ENCODE measurements around the gene EFHB.

DNA sequence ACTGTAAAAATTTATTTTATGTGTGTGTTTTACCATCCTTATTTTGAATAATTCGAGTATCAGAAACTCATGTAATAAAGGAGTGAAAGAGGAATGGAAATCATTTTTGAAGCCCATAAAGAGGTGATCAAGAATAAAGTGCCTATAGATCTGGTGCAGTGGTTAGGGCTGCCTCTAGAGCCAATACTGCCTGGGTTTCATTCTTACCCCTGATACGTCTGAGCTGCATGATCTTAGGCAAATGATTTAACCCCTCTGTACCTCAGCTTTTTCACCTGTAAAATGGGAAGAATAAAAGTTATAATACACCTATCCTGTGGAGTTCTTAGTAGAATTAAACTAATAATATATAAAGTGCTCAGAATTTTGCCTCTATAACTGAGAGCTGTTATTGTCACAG, 30.4 kb downstream of the EFHB start:
- TF ChIP-seq, protein P1, sequence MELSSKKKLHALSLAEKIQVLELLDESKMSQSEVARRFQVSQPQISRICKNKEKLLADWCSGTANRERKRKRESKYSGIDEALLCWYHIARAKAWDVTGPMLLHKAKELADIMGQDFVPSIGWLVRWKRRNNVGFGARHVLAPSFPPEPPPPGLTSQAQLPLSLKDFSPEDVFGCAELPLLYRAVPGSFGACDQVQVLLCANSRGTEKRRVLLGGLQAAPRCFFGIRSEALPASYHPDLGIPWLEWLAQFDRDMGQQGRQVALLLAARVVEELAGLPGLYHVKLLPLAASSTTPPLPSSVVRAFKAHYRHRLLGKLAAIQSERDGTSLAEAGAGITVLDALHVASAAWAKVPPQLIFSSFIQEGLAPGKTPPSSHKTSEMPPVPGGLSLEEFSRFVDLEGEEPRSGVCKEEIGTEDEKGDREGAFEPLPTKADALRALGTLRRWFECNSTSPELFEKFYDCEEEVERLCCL (CRISPR knock-in tag; IDR thresholded peaks at IDR 0.05; ENCODE audit: borderline replicate concordance), result no peak
- TF ChIP-seq, protein P2, sequence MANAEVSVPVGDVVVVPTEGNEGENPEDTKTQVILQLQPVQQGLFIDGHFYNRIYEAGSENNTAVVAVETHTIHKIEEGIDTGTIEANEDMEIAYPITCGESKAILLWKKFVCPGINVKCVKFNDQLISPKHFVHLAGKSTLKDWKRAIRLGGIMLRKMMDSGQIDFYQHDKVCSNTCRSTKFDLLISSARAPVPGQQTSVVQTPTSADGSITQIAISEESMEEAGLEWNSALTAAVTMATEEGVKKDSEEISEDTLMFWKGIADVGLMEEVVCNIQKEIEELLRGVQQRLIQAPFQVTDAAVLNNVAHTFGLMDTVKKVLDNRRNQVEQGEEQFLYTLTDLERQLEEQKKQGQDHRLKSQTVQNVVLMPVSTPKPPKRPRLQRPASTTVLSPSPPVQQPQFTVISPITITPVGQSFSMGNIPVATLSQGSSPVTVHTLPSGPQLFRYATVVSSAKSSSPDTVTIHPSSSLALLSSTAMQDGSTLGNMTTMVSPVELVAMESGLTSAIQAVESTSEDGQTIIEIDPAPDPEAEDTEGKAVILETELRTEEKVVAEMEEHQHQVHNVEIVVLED (CRISPR knock-in tag; IDR thresholded peaks at IDR 0.05; ENCODE audit: borderline replicate concordance), result no peak
- TF ChIP-seq GABPB1 (CRISPR knock-in tag; IDR thresholded peaks at IDR 0.05), result no peak
- TF ChIP-seq, protein P3, sequence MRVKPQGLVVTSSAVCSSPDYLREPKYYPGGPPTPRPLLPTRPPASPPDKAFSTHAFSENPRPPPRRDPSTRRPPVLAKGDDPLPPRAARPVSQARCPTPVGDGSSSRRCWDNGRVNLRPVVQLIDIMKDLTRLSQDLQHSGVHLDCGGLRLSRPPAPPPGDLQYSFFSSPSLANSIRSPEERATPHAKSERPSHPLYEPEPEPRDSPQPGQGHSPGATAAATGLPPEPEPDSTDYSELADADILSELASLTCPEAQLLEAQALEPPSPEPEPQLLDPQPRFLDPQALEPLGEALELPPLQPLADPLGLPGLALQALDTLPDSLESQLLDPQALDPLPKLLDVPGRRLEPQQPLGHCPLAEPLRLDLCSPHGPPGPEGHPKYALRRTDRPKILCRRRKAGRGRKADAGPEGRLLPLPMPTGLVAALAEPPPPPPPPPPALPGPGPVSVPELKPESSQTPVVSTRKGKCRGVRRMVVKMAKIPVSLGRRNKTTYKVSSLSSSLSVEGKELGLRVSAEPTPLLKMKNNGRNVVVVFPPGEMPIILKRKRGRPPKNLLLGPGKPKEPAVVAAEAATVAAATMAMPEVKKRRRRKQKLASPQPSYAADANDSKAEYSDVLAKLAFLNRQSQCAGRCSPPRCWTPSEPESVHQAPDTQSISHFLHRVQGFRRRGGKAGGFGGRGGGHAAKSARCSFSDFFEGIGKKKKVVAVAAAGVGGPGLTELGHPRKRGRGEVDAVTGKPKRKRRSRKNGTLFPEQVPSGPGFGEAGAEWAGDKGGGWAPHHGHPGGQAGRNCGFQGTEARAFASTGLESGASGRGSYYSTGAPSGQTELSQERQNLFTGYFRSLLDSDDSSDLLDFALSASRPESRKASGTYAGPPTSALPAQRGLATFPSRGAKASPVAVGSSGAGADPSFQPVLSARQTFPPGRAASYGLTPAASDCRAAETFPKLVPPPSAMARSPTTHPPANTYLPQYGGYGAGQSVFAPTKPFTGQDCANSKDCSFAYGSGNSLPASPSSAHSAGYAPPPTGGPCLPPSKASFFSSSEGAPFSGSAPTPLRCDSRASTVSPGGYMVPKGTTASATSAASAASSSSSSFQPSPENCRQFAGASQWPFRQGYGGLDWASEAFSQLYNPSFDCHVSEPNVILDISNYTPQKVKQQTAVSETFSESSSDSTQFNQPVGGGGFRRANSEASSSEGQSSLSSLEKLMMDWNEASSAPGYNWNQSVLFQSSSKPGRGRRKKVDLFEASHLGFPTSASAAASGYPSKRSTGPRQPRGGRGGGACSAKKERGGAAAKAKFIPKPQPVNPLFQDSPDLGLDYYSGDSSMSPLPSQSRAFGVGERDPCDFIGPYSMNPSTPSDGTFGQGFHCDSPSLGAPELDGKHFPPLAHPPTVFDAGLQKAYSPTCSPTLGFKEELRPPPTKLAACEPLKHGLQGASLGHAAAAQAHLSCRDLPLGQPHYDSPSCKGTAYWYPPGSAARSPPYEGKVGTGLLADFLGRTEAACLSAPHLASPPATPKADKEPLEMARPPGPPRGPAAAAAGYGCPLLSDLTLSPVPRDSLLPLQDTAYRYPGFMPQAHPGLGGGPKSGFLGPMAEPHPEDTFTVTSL (CRISPR knock-in tag; IDR thresholded peaks at IDR 0.05; ENCODE audit: borderline replicate concordance), result no peak
- no peak for TF ChIP-seq PRMT3 (CRISPR knock-in tag; IDR thresholded peaks at IDR 0.05; ENCODE audit: borderline replicate concordance, low read depth)
- TF ChIP-seq, protein P4, sequence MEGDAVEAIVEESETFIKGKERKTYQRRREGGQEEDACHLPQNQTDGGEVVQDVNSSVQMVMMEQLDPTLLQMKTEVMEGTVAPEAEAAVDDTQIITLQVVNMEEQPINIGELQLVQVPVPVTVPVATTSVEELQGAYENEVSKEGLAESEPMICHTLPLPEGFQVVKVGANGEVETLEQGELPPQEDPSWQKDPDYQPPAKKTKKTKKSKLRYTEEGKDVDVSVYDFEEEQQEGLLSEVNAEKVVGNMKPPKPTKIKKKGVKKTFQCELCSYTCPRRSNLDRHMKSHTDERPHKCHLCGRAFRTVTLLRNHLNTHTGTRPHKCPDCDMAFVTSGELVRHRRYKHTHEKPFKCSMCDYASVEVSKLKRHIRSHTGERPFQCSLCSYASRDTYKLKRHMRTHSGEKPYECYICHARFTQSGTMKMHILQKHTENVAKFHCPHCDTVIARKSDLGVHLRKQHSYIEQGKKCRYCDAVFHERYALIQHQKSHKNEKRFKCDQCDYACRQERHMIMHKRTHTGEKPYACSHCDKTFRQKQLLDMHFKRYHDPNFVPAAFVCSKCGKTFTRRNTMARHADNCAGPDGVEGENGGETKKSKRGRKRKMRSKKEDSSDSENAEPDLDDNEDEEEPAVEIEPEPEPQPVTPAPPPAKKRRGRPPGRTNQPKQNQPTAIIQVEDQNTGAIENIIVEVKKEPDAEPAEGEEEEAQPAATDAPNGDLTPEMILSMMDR (CRISPR knock-in tag; IDR thresholded peaks at IDR 0.05), result no peak
- no peak for TF ChIP-seq SIX1 (CRISPR knock-in tag; IDR thresholded peaks at IDR 0.05; ENCODE audit: borderline replicate concordance)
- no peak for TF ChIP-seq MYNN (CRISPR knock-in tag; IDR thresholded peaks at IDR 0.05; ENCODE audit: low read depth)
- TF ChIP-seq POLR2AphosphoS5 (IDR thresholded peaks at IDR 0.05; ENCODE audit: low read depth, low read length), result no peak
- TF ChIP-seq EZH2 (conservative IDR thresholded peaks at IDR 0.05; ENCODE audit: low read depth, low read length), result no peak
- TF ChIP-seq BHLHE40 (IDR thresholded peaks at IDR 0.05; ENCODE audit: low read length), result no peak
- TF ChIP-seq, protein P5, sequence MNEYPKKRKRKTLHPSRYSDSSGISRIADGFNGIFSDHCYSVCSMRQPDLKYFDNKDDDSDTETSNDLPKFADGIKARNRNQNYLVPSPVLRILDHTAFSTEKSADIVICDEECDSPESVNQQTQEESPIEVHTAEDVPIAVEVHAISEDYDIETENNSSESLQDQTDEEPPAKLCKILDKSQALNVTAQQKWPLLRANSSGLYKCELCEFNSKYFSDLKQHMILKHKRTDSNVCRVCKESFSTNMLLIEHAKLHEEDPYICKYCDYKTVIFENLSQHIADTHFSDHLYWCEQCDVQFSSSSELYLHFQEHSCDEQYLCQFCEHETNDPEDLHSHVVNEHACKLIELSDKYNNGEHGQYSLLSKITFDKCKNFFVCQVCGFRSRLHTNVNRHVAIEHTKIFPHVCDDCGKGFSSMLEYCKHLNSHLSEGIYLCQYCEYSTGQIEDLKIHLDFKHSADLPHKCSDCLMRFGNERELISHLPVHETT (CRISPR knock-in tag; conservative IDR thresholded peaks at IDR 0.05), result no peak
- TF ChIP-seq POLR2A (IDR thresholded peaks at IDR 0.05; ENCODE audit: insufficient read depth in 1 of 2, low read depth in 2 of 2, low read length in 2 of 2), result no peak

All from HepG2 (cell line).